Putamen (tissue), 1 donor: ENCODE data around the gene NCBP2.

Experiments
- DNase-seq: peaks from one replicate; pipeline ENCODE4 v3.0.0-alpha.2; 2016; ENCODE audit warnings: low spot score

NCBP2 gene

GRCh38 chr3:196942226-196942914, at the start of gene NCBP2:
Gene NCBP2, minus strand, starts transcription at chr3:196942528. Its CDS starts 25 bp downstream, at chr3:196942503.
- peak; percentile 96 for DNase-seq

GRCh38 chr3:196991581-196992460, 49.5 kb upstream of the NCBP2 start:
- no peak for DNase-seq

- no peak for DNase-seq
These were observed 48.3 kb upstream of the NCBP2 start for GRCh38 chr3:196990601-196991007.

GRCh38 chr3:196989721-196990262, 47.5 kb upstream of the NCBP2 start:
- DNase-seq: no peak

GRCh38 chr3:196988241-196989029, 46.1 kb upstream of the NCBP2 start:
- DNase-seq: no peak

- no peak for DNase-seq
These were observed 44.7 kb upstream of the NCBP2 start for GRCh38 chr3:196987022-196987421.

GRCh38 chr3:196985954-196986885, 43.9 kb upstream of the NCBP2 start:
- DNase-seq: no peak

GRCh38 chr3:196985298-196985697, 43.0 kb upstream of the NCBP2 start:
- DNase-seq: no peak

GRCh38 chr3:196983186-196983585, 40.9 kb upstream of the NCBP2 start:
- no peak for DNase-seq

- DNase-seq: no peak
These were observed 39.3 kb upstream of the NCBP2 start for GRCh38 chr3:196981657-196982056.

GRCh38 chr3:196979545-196979944, 37.2 kb upstream of the NCBP2 start:
- DNase-seq: no peak

- no peak for DNase-seq
These were observed 34.6 kb upstream of the NCBP2 start for GRCh38 chr3:196976941-196977340.

GRCh38 chr3:196975349-196975748, 33.0 kb upstream of the NCBP2 start:
- DNase-seq: no peak

GRCh38 chr3:196974661-196975060, 32.3 kb upstream of the NCBP2 start:
- no peak for DNase-seq

GRCh38 chr3:196971094-196971698, 28.9 kb upstream of the NCBP2 start:
- DNase-seq: no peak

GRCh38 chr3:196970547-196971093, 28.3 kb upstream of the NCBP2 start:
- no peak for DNase-seq

- peak; percentile 25 for DNase-seq
These were observed 27.6 kb upstream of the NCBP2 start for GRCh38 chr3:196969660-196970546.

- no peak for DNase-seq
These were observed 26.9 kb upstream of the NCBP2 start for GRCh38 chr3:196969134-196969659.
